ENCODE results near the gene DNM3.

The DNM3 gene

GRCh38 chr1:171869097-171869496, 27.8 kb downstream of the DNM3 start:
- no peak for DNase-seq (ENCODE audit: low read depth in 2 of 2)

GRCh38 chr1:171871848-171872247, 30.6 kb downstream of the DNM3 start:
- DNase-seq (ENCODE audit: low read depth in 2 of 2), result no peak

GRCh38 chr1:171872430-171872829, 31.1 kb downstream of the DNM3 start:
- no peak for DNase-seq (ENCODE audit: low read depth in 2 of 2)

- DNase-seq (ENCODE audit: low read depth in 2 of 2), result no peak
These were observed 32.4 kb downstream of the DNM3 start for GRCh38 chr1:171873664-171874063.

- no peak for DNase-seq (ENCODE audit: low read depth in 2 of 2)
These were observed 36.4 kb downstream of the DNM3 start for GRCh38 chr1:171877701-171878100.

GRCh38 chr1:171879556-171879955, 38.3 kb downstream of the DNM3 start:
- no peak for DNase-seq (ENCODE audit: low read depth in 2 of 2)

- no peak for DNase-seq (ENCODE audit: low read depth in 2 of 2)
These were observed 40.1 kb downstream of the DNM3 start for GRCh38 chr1:171881442-171881841.

- DNase-seq (ENCODE audit: low read depth in 2 of 2), result no peak
These were observed 42.6 kb downstream of the DNM3 start for GRCh38 chr1:171883849-171884248.

GRCh38 chr1:171884475-171884874, 43.2 kb downstream of the DNM3 start:
- DNase-seq (ENCODE audit: low read depth in 2 of 2), result no peak

- no peak for DNase-seq (ENCODE audit: low read depth in 2 of 2)
These were observed 48.8 kb downstream of the DNM3 start for GRCh38 chr1:171890131-171890530.

- DNase-seq (ENCODE audit: low read depth in 2 of 2), result no peak
These were observed 55.8 kb downstream of the DNM3 start for GRCh38 chr1:171896936-171897703.

GRCh38 chr1:171898941-171899340, 57.6 kb downstream of the DNM3 start:
- no peak for DNase-seq (ENCODE audit: low read depth in 2 of 2)

- DNase-seq (ENCODE audit: low read depth in 2 of 2), result no peak
These were observed 58.5 kb downstream of the DNM3 start for GRCh38 chr1:171899838-171900237.

- DNase-seq (ENCODE audit: low read depth in 2 of 2), result no peak
These were observed 59.9 kb downstream of the DNM3 start for GRCh38 chr1:171901245-171901644.

- no peak for DNase-seq (ENCODE audit: low read depth in 2 of 2)
These were observed 61.2 kb downstream of the DNM3 start for GRCh38 chr1:171902527-171902926.

GRCh38 chr1:171904778-171905450, 63.6 kb downstream of the DNM3 start:
- no peak for DNase-seq (ENCODE audit: low read depth in 2 of 2)

GRCh38 chr1:171909711-171910110, 68.4 kb downstream of the DNM3 start:
- DNase-seq (ENCODE audit: low read depth in 2 of 2), result no peak

- no peak for DNase-seq (ENCODE audit: low read depth in 2 of 2)
These were observed 69.5 kb downstream of the DNM3 start for GRCh38 chr1:171910786-171911185.

- DNase-seq (ENCODE audit: low read depth in 2 of 2), result no peak
These were observed 70.2 kb downstream of the DNM3 start for GRCh38 chr1:171911506-171911905.

GRCh38 chr1:171912509-171913175, 71.3 kb downstream of the DNM3 start:
- no peak for DNase-seq (ENCODE audit: low read depth in 2 of 2)

- no peak for DNase-seq (ENCODE audit: low read depth in 2 of 2)
These were observed 72.1 kb downstream of the DNM3 start for GRCh38 chr1:171913385-171913784.

GRCh38 chr1:171916315-171916771, 75.0 kb downstream of the DNM3 start:
- no peak for DNase-seq (ENCODE audit: low read depth in 2 of 2)

- no peak for DNase-seq (ENCODE audit: low read depth in 2 of 2)
These were observed 76.0 kb downstream of the DNM3 start for GRCh38 chr1:171917331-171917730.

All from stimulated activated CD8-positive, alpha-beta memory T cell treated with anti-CD3 and anti-CD28 coated beads, Interleukin-15, amount 100 ng/mL, for 4 hours (primary cell).